ENCODE results near the gene FAIM2.

GRCh38 chr12:49846032-49846431 lies 57.7 kb downstream of the FAIM2 start:
- TF ChIP-seq ESRRG (CRISPR knock-in tag; IDR thresholded peaks at IDR 0.05) (no peak), ARNTL (CRISPR knock-in tag; IDR thresholded peaks at IDR 0.05; ENCODE audit: borderline replicate concordance, low read depth) (no peak), ISL1 (CRISPR knock-in tag; IDR thresholded peaks at IDR 0.05) (no peak), PATZ1 (CRISPR knock-in tag; IDR thresholded peaks at IDR 0.05; ENCODE audit: borderline replicate concordance) (no peak), CREB5 (CRISPR knock-in tag; IDR thresholded peaks at IDR 0.05; ENCODE audit: low read depth) (no peak), ZC3H10 (CRISPR knock-in tag; IDR thresholded peaks at IDR 0.05) (no peak), GLIS3 (CRISPR knock-in tag; IDR thresholded peaks at IDR 0.05) (no peak), RARB (CRISPR knock-in tag; IDR thresholded peaks at IDR 0.05) (no peak)
